GM21619 (cell line): Measurements from ENCODE around the gene DPP7.

ENCODE experiments used
- ATAC-seq: cut with Tn5 transposase; IDR thresholded peaks from one replicate; pipeline ENCODE4 v1.9.1; 2021; ENCODE audit not compliant: unreplicated experiment

Gene DPP7

GRCh38 chr9:137114613-137115393 lies at the start of gene DPP7:
TSS of gene DPP7 (minus strand) at chr9:137114733. CDS start at chr9:137114713, 20 bp downstream.
- ATAC-seq: peak; percentile 69

DNA sequence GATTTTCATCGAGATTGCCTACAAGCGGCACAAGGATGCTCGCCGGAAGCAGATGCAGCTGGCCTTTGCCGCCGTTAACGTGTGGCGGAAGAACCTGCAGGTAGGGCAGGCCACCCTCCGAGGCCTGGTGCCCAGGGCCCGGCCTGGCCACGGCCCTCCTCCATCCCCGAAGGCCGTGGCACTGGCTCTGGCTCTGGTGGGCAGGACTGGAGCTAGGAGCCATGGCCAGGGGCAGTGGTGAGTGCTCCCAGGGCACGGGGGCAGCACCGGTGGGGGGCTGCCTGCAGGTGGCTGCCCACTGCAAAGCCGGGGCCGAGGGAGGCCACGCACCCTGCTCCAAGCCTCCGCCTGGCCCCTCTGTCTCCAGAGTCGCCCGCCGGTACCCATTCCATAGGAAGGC lies 49.3 kb upstream of the DPP7 start:
- ATAC-seq: no peak

- no peak for ATAC-seq
Observed at GRCh38 chr9:137163365-137163715, 48.8 kb upstream of the DPP7 start.

- no peak for ATAC-seq
Observed at GRCh38 chr9:137162505-137163364, 48.2 kb upstream of the DPP7 start.

GRCh38 chr9:137161558-137162486 lies 47.3 kb upstream of the DPP7 start:
- ATAC-seq: no peak

DNA sequence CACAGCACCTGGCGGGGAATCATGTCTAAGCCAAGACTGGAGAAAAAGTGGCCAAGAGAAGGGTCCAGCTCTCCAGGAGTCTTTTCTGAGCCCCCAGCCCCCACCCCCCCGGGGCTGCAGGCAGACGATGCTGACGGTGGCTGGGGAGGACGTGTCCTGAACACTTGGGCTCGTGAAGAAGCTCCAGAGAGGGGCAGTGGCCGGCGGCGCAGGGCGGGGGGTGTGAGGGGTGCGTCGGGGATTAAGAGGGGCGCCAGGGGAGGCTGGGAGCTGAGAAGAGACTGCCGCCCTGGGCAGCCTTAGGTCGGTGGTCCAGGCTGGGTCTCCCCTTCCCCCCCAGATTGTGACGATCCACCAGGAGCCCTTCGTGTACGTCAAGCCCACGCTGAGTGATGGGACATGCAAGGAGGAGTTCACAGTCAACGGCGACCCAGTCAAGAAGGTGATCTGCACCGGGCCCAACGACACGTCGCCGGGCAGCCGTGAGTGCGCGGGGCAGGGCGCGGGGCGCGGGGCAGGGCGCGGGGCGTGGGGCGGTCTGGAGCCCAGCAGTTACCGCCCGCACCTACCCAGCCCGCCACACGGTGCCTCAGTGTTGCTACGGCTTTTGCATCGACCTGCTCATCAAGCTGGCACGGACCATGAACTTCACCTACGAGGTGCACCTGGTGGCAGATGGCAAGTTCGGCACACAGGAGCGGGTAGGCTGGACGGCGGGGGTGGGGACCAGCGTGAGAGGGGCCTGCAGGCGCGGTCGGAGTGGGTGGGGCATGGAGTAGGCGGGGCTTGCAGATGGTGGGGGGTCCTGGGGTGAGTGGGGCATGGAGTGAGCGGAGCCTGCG lies 46.4 kb upstream of the DPP7 start:
- ATAC-seq: no peak

GRCh38 chr9:137160054-137160425 lies 45.5 kb upstream of the DPP7 start:
- no peak for ATAC-seq

DNA sequence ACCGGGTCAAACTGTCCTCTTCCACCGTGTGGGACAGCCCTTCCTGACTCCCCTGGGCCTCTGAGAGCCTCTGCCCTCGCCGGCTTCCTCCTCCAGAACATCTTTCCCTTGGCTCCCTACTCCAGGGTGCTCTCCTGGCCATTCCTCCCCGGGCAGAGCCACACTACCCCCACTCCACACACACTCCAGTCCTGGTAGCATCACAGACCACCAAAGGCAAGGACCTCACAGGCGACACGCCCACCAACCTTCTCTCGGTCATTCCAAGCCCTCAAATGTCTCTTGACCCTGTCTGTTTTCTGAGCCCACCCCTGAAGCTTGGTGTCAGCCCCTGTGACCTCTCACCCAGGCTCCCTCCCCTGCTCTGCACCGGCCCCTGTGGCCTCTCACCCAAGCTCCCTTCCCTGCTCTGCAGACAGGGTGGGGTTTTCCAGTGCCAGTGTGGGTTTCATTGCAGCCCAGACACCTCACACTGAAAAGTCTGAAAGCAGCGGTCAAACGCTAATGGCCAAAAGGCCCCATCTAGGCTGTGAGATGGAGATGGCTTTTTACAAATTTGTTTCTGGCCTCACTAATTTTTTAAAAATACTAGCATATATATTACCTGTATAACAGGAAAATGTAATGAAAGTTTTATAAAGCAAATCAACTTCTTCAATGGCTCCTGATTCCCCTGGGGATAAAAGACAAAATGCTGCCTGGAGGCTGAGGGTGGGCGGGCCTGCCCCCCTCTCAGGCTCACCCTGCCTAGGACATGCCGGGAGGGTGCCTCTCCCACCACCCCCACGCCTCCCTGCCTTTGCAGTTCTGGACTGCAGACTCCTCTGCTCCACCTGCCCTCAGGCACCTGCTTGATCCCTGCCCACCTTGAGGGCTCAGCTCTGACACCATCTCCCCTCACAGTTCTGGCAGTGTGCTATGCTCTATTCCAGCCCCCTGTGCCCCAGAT lies 44.8 kb upstream of the DPP7 start:
- no peak for ATAC-seq

- ATAC-seq: no peak
Observed at GRCh38 chr9:137158625-137159024, 44.1 kb upstream of the DPP7 start.

DNA sequence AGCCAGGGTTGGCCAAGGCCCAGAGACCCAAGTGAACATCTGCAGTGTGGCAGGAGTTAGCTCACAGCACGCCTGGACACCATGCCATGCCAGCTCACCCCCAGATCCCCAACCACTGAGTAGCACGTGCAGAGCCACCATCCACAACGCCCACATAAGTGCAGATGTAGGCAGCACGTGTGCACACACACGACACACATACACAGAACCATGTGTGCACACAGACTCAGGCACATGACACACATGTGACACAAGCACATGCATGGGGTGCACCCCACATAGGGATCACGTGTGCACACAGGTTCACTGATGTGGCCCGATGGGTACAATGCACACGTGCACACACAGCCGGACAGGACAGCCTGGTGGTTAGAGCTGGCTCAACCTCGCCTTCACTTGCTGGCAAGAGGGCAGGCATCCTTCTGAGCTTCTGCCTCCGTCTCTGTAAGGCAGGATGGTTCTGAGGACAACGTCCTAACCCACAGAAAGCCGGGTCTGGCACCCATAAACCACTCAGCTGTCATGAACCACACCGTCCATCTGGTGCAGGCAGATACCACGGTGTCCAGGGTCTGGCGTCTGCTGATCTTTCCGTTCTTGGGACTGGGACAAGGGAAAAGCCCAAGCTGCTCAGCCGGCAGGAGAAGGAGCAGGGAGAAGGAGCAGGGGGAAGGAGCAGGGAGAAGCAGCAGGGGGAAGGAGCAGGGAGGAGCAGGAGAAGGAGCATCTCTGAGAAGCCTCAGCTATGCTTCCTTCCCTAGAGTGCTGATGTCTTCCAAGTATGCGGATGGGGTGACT lies 43.3 kb upstream of the DPP7 start:
- ATAC-seq: no peak

GRCh38 chr9:137156567-137157375 lies 42.2 kb upstream of the DPP7 start:
- no peak for ATAC-seq

DNA sequence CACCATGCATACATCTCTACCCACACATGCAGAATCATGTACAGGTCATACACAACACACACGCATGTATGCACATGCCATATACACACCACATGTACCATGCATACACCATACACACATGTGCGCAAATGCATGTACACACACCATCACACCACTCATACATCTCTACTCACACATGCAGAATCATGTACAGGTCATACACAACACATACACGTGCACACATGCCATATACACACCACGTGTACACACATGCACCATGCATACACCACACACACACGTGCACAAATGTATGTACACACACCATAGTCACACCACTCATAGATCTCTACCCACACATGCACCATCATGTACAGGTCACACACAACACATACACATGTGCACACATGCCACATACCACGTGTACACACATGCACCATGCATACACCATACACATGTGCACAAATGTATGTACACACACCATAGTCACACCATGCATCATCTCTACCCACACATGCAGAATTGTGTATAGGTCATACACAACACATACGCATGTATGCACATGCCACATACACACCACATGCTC lies 38.4 kb upstream of the DPP7 start:
- no peak for ATAC-seq

GRCh38 chr9:137150617-137151457 lies 36.3 kb upstream of the DPP7 start:
- peak; percentile 46 for ATAC-seq

- peak; percentile 24 for ATAC-seq
Observed at GRCh38 chr9:137149942-137150616, 35.5 kb upstream of the DPP7 start.

GRCh38 chr9:137149363-137149762 lies 34.8 kb upstream of the DPP7 start:
- no peak for ATAC-seq

GRCh38 chr9:137148661-137149060 lies 34.1 kb upstream of the DPP7 start:
- no peak for ATAC-seq
